Stimulated activated CD8-positive, alpha-beta memory T cell treated with anti-CD3 and anti-CD28 coated beads, Interleukin-7, amount 100 ng/mL, for 48 hours (primary cell): ENCODE results near the gene HIRA.

Experiments
- DNase-seq, 2 donors: peaks; one replicate each; pipeline ENCODE4 v3.0.0-alpha.2; 2020; ENCODE audit warnings: low read depth in 1 of 2; ENCODE audit errors: extremely low read depth in 1 of 2

The HIRA gene

GRCh38 chr22:19412478-19412877, 19.1 kb downstream of the HIRA start:
- DNase-seq = no peak

GRCh38 chr22:19411690-19412045, 19.9 kb downstream of the HIRA start:
- no peak for DNase-seq

GRCh38 chr22:19410941-19411689, 20.4 kb downstream of the HIRA start:
- DNase-seq = no peak

GRCh38 chr22:19407649-19408606, 23.6 kb downstream of the HIRA start:
- no peak for DNase-seq

- DNase-seq = no peak
Measured at GRCh38 chr22:19406846-19407245, 24.7 kb downstream of the HIRA start.

- no peak for DNase-seq
Measured at GRCh38 chr22:19406281-19406811, 25.2 kb downstream of the HIRA start.

- no peak for DNase-seq
Measured at GRCh38 chr22:19405652-19406051, 25.9 kb downstream of the HIRA start.

- no peak for DNase-seq
Measured at GRCh38 chr22:19405133-19405532, 26.4 kb downstream of the HIRA start.

- DNase-seq = no peak
Measured at GRCh38 chr22:19404676-19405075, 26.9 kb downstream of the HIRA start.

- DNase-seq = no peak
Measured at GRCh38 chr22:19402642-19403191, 28.8 kb downstream of the HIRA start.

- no peak for DNase-seq
Measured at GRCh38 chr22:19401483-19401882, 30.1 kb downstream of the HIRA start.

GRCh38 chr22:19400881-19401280, 30.7 kb downstream of the HIRA start:
- no peak for DNase-seq

- DNase-seq = no peak
Measured at GRCh38 chr22:19398652-19399051, 32.9 kb downstream of the HIRA start.

GRCh38 chr22:19398206-19398605, 33.3 kb downstream of the HIRA start:
- no peak for DNase-seq

GRCh38 chr22:19397734-19398104, 33.8 kb downstream of the HIRA start:
- DNase-seq = no peak

GRCh38 chr22:19396934-19397733, 34.4 kb downstream of the HIRA start:
- no peak for DNase-seq

- no peak for DNase-seq
Measured at GRCh38 chr22:19396561-19396933, 35.0 kb downstream of the HIRA start.

GRCh38 chr22:19395276-19395675, 36.3 kb downstream of the HIRA start:
- DNase-seq = no peak

- DNase-seq = no peak
Measured at GRCh38 chr22:19394274-19395050, 37.1 kb downstream of the HIRA start.

GRCh38 chr22:19393704-19394103, 37.8 kb downstream of the HIRA start:
- DNase-seq = no peak
